PC-3 (cell line): ENCODE measurements around the gene RGS13. TPM values are rescaled to one million over a fixed set of nuclear protein-coding genes. Genes with fewer than 3 reads are reported as not detected.

Source experiments
- ATAC-seq: fragments of 200-7000 bp; cut with Tn5 transposase; 2 replicates; pipeline ENCODE4 v1.9.1; 2020; ENCODE audit warnings: mild to moderate bottlenecking, moderate library complexity
- BruUV-seq: library from RNA; stranded (reverse); fragments of 400-500 nt; replicated peaks from 2 replicates; lab custom pipeline; 2021; lab: Mats Ljungman, UMichigan
- CTCF ChIA-PET: fragments of 300-600 bp; sonication (Branson Sonifier 250); formaldehyde crosslinking; loops from one replicate; lab custom pipeline; 2022; ENCODE audit warnings: antibody characterized with exemption; lab: Charles Lee
- POLR2A ChIA-PET: fragments of 300-600 bp; sonication (Branson Sonifier 250); formaldehyde crosslinking; loops from one replicate; lab custom pipeline; 2022; ENCODE audit warnings: antibody characterized with exemption; ENCODE audit not compliant: unreplicated experiment; lab: Charles Lee
- DNase-seq: peaks from one replicate; pipeline ENCODE4 v3.0.0-alpha.2; 2015
- H2AFZ ChIP-seq: fragments of 300-600 bp; sonication (generic); 2 replicates; pipeline ENCODE4 v1.6.0; 2016; ENCODE audit warnings: antibody characterized with exemption, low read length
- H3F3A ChIP-seq: fragments of 300-600 bp; sonication (generic); one replicate; pipeline ENCODE4 v1.6.0; 2017; ENCODE audit warnings: antibody characterized with exemption, low read length, control low read depth, mild to moderate bottlenecking; ENCODE audit not compliant: unreplicated experiment
- H3K27ac ChIP-seq: fragments of 300-600 bp; sonication (generic); 2 replicates; pipeline ENCODE4 v1.5.1; 2016; ENCODE audit warnings: mild to moderate bottlenecking, low read length
- H3K27me3 ChIP-seq: fragments of 300-600 bp; sonication (generic); 2 replicates; pipeline ENCODE4 v1.6.1; 2016; ENCODE audit warnings: low read length, mixed read lengths
- H3K36me3 ChIP-seq: fragments of 300-600 bp; sonication (generic); 2 replicates; pipeline ENCODE4 v1.6.1; 2016; ENCODE audit warnings: low read depth, mixed run types, low read length, mixed read lengths
- H3K4me1 ChIP-seq: fragments of 300-600 bp; sonication (generic); 2 replicates; pipeline ENCODE4 v1.5.1; 2016; ENCODE audit warnings: low read length; ENCODE audit not compliant: insufficient read depth
- H3K4me2 ChIP-seq: fragments of 300-600 bp; sonication (generic); 2 replicates; pipeline ENCODE4 v1.6.0; 2016; ENCODE audit warnings: low read length
- H3K4me3 ChIP-seq: fragments of 300-600 bp; sonication (generic); 2 replicates; pipeline ENCODE4 v1.5.1; 2016; ENCODE audit warnings: mild to moderate bottlenecking, low read length, mixed read lengths
- H3K79me2 ChIP-seq: fragments of 300-600 bp; sonication (generic); 2 replicates; pipeline ENCODE4 v1.6.1; 2017; ENCODE audit warnings: low read length, mixed read lengths
- H3K9ac ChIP-seq: fragments of 300-600 bp; sonication (generic); 2 replicates; pipeline ENCODE4 v1.6.0; 2016; ENCODE audit warnings: mild to moderate bottlenecking, low read length
- H3K9me2 ChIP-seq: fragments of 300-600 bp; sonication (generic); replicated peaks from 2 replicates; pipeline ENCODE4 v1.6.1; 2016; ENCODE audit warnings: mixed run types, low read length, mixed read lengths
- H3K9me3 ChIP-seq: fragments of 300-600 bp; sonication (generic); 2 replicates; pipeline ENCODE4 v1.6.1; 2016; ENCODE audit warnings: low read length, mixed read lengths
- H4K20me1 ChIP-seq: fragments of 300-600 bp; sonication (generic); 2 replicates; pipeline ENCODE4 v1.6.1; 2016; ENCODE audit warnings: low read length, mixed read lengths
- CTCF ChIP-seq: fragments of 300-600 bp; sonication (generic); conservative IDR thresholded peaks from 2 replicates; pipeline ENCODE4 v1.5.1; 2017; ENCODE audit warnings: antibody characterized with exemption, low read depth, mild to moderate bottlenecking, low read length
- EZH2 ChIP-seq: fragments of 300-600 bp; sonication (generic); IDR thresholded peaks from one replicate; pipeline ENCODE4 v1.6.1; 2017; ENCODE audit warnings: antibody characterized with exemption, mild to moderate bottlenecking, low read length; ENCODE audit not compliant: unreplicated experiment
- EZH2phosphoT487 ChIP-seq: fragments of 300-600 bp; sonication (generic); IDR thresholded peaks from 2 replicates; pipeline ENCODE4 v1.6.1; 2018; ENCODE audit warnings: mild to moderate bottlenecking, antibody characterized with exemption, low read length, borderline replicate concordance
- intact Hi-C: fragments of 100-400 bp; cut with micrococcal nuclease; formaldehyde crosslinking; loops from 2 replicates; pipeline ENCODE4 v1.9.0; 2023
- total RNA-seq: library from RNA; depleted of rRNA; stranded (reverse); fragments of >200 nt; gene quantifications from 2 replicates; pipeline ENCODE4 v1.2.3, GENCODE V29; 2014

Gene RGS13
- total RNA-seq, 1 experiment from 2014 or later: 0.22 TPM

- ATAC-seq: no peak
- Histone ChIP-seq H3K27ac (peak overlapping the region; percentile 74), H3K79me2 (no peaks in the 10 kb centered on the region), H4K20me1 (no peaks in the 10 kb centered on the region), H3K9me3 (no peaks in the 10 kb centered on the region), H3K4me3 (no peak overlapping the region), H3K4me1 (peaks cover 11% of the 10 kb centered on the region), H3K9ac (no peak overlapping the region), H3K36me3 (no peaks in the 10 kb centered on the region), H3F3A (no peaks in the 10 kb centered on the region), H2AFZ (no peak overlapping the region), H3K4me2 (no peak overlapping the region), H3K9me2 (no peaks in the 10 kb centered on the region), H3K27me3 (no peaks in the 10 kb centered on the region)
- CTCF ChIA-PET: no interaction called here
- TF ChIP-seq EZH2 (no peak), EZH2phosphoT487 (no peak), CTCF (no peak)
- DNase-seq: no peak
- POLR2A ChIA-PET: no interaction called here
- intact Hi-C loops: no loop called here
- no TSS peak for BruUV-seq
These were observed 18.2 kb downstream of the RGS13 start for GRCh38 chr1:192654120-192654519.

- CTCF ChIA-PET: no interaction called here
- Histone ChIP-seq H3K4me2 (peak overlapping the region; percentile 46), H3K9me3 (no peaks in the 10 kb centered on the region), H3K79me2 (no peaks in the 10 kb centered on the region), H3K27me3 (no peaks in the 10 kb centered on the region), H3K9ac (no peak overlapping the region), H3K9me2 (no peaks in the 10 kb centered on the region), H3K4me1 (peaks cover 11% of the 10 kb centered on the region), H3K4me3 (no peak overlapping the region), H4K20me1 (no peaks in the 10 kb centered on the region), H3K27ac (peak overlapping the region; percentile 74), H2AFZ (no peak overlapping the region), H3F3A (no peaks in the 10 kb centered on the region), H3K36me3 (no peaks in the 10 kb centered on the region)
- TF ChIP-seq EZH2 (no peak), EZH2phosphoT487 (no peak), CTCF (no peak)
- intact Hi-C loops: no loop called here
- ATAC-seq (peak; percentile 98), DNase-seq (peak; percentile 77)
- POLR2A ChIA-PET: no interaction called here
- BruUV-seq: no TSS peak
These were observed 18.8 kb downstream of the RGS13 start for GRCh38 chr1:192654591-192655251.

GRCh38 chr1:192657760-192658159, 21.8 kb downstream of the RGS13 start:
- no peak overlapping the region for H3K4me3 ChIP-seq
- no peaks in the 10 kb centered on the region for H3F3A ChIP-seq
- no peaks in the 10 kb centered on the region for H3K9me2 ChIP-seq
- H3K36me3 ChIP-seq: no peaks in the 10 kb centered on the region
- ChIA-PET POLR2A (no interaction called here), CTCF (no interaction called here)
- H3K9me3 ChIP-seq: no peaks in the 10 kb centered on the region
- H3K27me3 ChIP-seq: no peaks in the 10 kb centered on the region
- no peak for TF ChIP-seq CTCF
- no peak for TF ChIP-seq EZH2phosphoT487
- TF ChIP-seq EZH2: no peak
- no peaks in the 10 kb centered on the region for H3K79me2 ChIP-seq
- no peak overlapping the region for H3K27ac ChIP-seq
- ATAC-seq: no peak
- BruUV-seq: no TSS peak
- no peak overlapping the region for H3K9ac ChIP-seq
- H3K4me1 ChIP-seq: peaks cover 11% of the 10 kb centered on the region
- H3K4me2 ChIP-seq: no peak overlapping the region
- no peak overlapping the region for H2AFZ ChIP-seq
- no peaks in the 10 kb centered on the region for H4K20me1 ChIP-seq
- DNase-seq: no peak
- intact Hi-C loops: no loop called here
